NT2/D1 (cell line): ENCODE results near the gene NELFE.

Source experiments
- DNase-seq: peaks from one replicate; pipeline ENCODE4 v3.0.0-alpha.2; 2011; ENCODE audit warnings: low read depth, low spot score
- H3K27me3 ChIP-seq: 2 replicates; pipeline ENCODE4 v1.6.0; 2011; ENCODE audit warnings: mild to moderate bottlenecking; ENCODE audit not compliant: insufficient read length, insufficient read depth
- H3K36me3 ChIP-seq: 2 replicates; pipeline ENCODE4 v1.6.1; 2011; ENCODE audit warnings: mild to moderate bottlenecking, low read length, mixed read lengths; ENCODE audit not compliant: insufficient read depth, insufficient read length
- H3K4me1 ChIP-seq: 2 replicates; pipeline ENCODE4 v1.5.1; 2011; ENCODE audit not compliant: insufficient read depth, insufficient read length
- H3K4me3 ChIP-seq: 2 replicates; pipeline ENCODE4 v1.5.1; 2011; ENCODE audit warnings: low read depth; ENCODE audit not compliant: insufficient read length
- H3K9ac ChIP-seq: 2 replicates; pipeline ENCODE4 v1.6.0; 2011; ENCODE audit warnings: low read depth; ENCODE audit not compliant: insufficient read length
- H3K9me3 ChIP-seq: 2 replicates; pipeline ENCODE4 v1.5.1; 2011; ENCODE audit warnings: mild to moderate bottlenecking, low read length; ENCODE audit not compliant: insufficient read depth
- SUZ12 ChIP-seq: IDR thresholded peaks from 2 replicates; pipeline ENCODE4 v1.6.1; 2011; ENCODE audit not compliant: insufficient read length, insufficient read depth; ENCODE audit errors: extremely low read depth
- YY1 ChIP-seq: IDR thresholded peaks from 2 replicates; pipeline ENCODE4 v1.6.1; 2011; ENCODE audit not compliant: insufficient read length, insufficient read depth
- ZNF274 ChIP-seq: IDR thresholded peaks from 2 replicates; pipeline ENCODE4 v1.6.1; 2011; ENCODE audit warnings: mild to moderate bottlenecking, low read depth, low read length

The NELFE gene

GRCh38 chr6:31972709-31973350, 14.1 kb upstream of the NELFE start:
- peaks cover 5% of the 10 kb centered on the region; the same call in 1 of the 2 replicates for H3K9me3 ChIP-seq
- DNase-seq: no peak
- peak overlapping the region; percentile 79 for H3K9ac ChIP-seq

DNA sequence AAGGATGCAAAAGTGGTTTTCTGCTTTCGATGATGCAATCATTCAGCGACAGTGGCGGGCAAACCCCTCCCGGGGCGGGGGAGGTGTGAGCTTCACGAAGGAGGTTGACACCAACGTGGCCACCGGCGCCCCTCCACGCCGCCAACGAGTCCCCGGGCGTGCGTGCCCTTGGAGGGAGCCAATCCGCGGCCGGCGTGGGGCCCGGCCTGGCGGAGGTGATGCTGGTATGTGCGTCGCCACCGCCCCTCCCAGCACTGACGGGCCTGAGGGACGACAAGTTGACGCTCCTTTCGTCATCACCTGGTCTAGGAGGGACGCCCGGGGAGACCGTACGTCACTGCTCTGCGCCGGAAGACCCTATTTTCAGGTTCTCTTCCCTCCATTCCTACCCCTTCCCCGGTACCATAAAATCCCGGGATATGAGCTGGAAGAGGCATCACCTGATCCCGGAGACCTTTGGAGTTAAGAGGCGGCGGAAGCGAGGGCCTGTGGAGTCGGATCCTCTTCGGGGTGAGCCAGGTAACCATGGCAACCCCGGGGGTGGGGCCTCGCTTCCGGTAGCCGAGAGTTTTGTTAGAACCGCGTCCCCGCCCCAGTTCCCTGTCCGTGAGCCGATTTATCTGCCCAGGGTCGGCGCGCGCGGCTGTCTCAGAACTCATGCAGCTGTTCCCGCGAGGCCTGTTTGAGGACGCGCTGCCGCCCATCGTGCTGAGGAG, 13.4 kb upstream of the NELFE start, which contains the start of gene DXO:
Gene DXO, minus strand, starts transcription at position 146 of the 716 bp plus-strand sequence. CDS start 463 bp downstream, outside the sequence.
- TF ChIP-seq ZNF274: no peak
- DNase-seq: peak; percentile 92
- Histone ChIP-seq H3K9me3 (peaks cover 5% of the 10 kb centered on the region; the same call in 1 of the 2 replicates), H3K4me3 (peak within 1 kb of the TSS; percentile 76), H3K4me1 (no peaks in the 10 kb centered on the region), H3K9ac (peak within 1 kb of the TSS; percentile 79), H3K27me3 (no peaks in the 10 kb centered on the region), H3K36me3 (peaks cover 45% of the 10 kb centered on the region)

More at GRCh38 chr6:31972709-31973350, 14.1 kb upstream of the NELFE start:
- H3K4me3 ChIP-seq: peak overlapping the region; percentile 76
- H3K36me3 ChIP-seq: peaks cover 38% of the 10 kb centered on the region
- H3K27me3 ChIP-seq: no peaks in the 10 kb centered on the region
- TF ChIP-seq SUZ12 (no peak), ZNF274 (no peak), YY1 (no peak)
- H3K4me1 ChIP-seq: no peaks in the 10 kb centered on the region

GRCh38 chr6:31971279-31971992, 12.7 kb upstream of the NELFE start:
- no peak for TF ChIP-seq SUZ12
- TF ChIP-seq YY1: no peak
- TF ChIP-seq ZNF274: no peak
- H3K27me3 ChIP-seq: no peaks in the 10 kb centered on the region
- no peak for DNase-seq
- H3K9ac ChIP-seq: peak overlapping the region; percentile 74
- H3K36me3 ChIP-seq: peaks cover 52% of the 10 kb centered on the region
- H3K4me3 ChIP-seq: peak overlapping the region; percentile 76
- H3K9me3 ChIP-seq: no peaks in the 10 kb centered on the region; the same call in 1 of the 2 replicates
- H3K4me1 ChIP-seq: no peaks in the 10 kb centered on the region

DNA sequence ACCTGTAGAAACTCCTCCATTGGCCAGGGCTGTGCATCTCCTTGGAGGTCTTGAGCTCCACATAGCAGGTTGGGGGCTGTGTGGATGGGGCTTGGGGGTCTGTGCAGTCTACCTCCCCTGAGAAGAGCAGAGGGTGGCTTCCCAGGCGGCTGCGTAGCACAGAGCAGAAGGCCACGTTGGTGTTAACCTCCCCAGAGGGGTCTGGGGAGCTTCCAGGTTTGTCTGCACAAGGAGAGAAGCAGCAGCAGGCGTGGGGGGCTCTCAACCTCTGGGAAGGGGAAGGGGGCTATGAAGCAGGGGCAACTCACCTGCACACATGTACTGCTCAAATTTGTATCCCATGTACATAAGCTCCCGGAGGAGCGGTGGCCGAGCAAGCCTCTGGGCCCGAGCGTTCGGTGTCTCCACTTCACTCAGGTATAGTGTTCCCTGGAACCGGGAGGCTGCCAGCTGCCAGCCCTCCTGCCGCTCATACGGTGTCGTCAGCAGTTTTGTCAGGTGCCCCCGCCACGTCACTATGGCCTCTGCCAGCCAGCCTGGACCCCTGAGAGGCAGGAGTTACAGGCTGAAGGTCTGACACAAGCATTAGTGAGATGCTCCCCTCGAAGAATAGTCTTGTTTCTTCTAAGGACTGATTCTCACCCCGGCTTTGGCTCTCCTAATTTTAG, 12.0 kb upstream of the NELFE start:
- no peak overlapping the region for H3K4me3 ChIP-seq

GRCh38 chr6:31969712-31970603, 11.2 kb upstream of the NELFE start:
- no peak for DNase-seq
- Histone ChIP-seq H3K9me3 (no peaks in the 10 kb centered on the region), H3K4me3 (no peak overlapping the region), H3K36me3 (peaks cover 67% of the 10 kb centered on the region), H3K27me3 (no peaks in the 10 kb centered on the region), H3K4me1 (no peaks in the 10 kb centered on the region), H3K9ac (no peak overlapping the region)
- no peak for TF ChIP-seq ZNF274
- TF ChIP-seq YY1: no peak
- no peak for TF ChIP-seq SUZ12

More for the DNA sequence above, 12.0 kb upstream of the NELFE start:
- no peaks in the 10 kb centered on the region for H3K9me3 ChIP-seq
- H3K36me3 ChIP-seq: peaks cover 59% of the 10 kb centered on the region
- TF ChIP-seq SUZ12 (no peak), ZNF274 (no peak), YY1 (no peak)
- H3K27me3 ChIP-seq: no peaks in the 10 kb centered on the region
- no peak overlapping the region for H3K9ac ChIP-seq
- H3K4me1 ChIP-seq: no peaks in the 10 kb centered on the region
- no peak for DNase-seq

DNA sequence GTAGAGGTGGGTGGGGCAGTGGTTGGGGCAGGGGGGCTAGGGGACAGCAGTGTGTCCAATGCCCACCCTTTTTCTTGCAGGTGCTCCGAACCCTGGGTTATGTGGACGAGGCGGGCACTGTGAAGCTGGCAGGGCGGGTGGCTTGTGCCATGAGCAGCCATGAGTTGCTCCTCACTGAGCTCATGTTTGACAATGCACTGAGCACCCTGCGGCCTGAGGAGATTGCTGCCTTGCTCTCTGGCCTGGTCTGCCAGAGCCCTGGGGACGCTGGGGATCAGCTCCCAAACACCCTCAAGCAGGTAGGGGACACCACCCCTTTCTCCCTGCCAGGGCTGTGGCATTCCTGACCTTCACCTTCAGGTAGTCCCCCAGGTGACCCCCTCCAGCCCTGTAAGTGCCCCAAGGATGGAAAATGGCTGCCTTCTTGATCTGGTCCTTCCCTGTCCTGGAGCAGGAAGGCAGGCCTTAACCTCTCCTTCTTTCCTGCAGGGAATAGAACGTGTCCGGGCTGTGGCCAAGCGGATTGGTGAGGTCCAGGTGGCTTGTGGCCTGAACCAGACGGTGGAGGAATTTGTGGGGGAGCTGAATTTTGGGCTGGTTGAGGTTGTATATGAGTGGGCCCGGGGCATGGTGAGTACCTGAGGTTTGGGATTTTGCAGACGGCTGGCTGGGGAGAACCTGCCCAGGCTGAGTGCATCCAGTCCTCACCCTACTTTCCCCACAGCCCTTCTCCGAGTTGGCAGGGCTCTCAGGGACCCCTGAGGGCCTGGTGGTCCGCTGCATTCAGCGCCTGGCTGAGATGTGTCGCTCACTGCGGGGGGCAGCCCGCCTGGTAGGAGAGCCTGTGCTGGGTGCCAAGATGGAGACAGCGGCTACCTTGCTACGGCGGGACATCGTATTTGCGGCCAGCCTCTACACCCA, 10.3 kb upstream of the NELFE start:
- Histone ChIP-seq H3K9me3 (no peaks in the 10 kb centered on the region), H3K9ac (no peak overlapping the region), H3K27me3 (no peaks in the 10 kb centered on the region), H3K36me3 (peaks cover 70% of the 10 kb centered on the region), H3K4me1 (no peaks in the 10 kb centered on the region), H3K4me3 (no peak overlapping the region)
- TF ChIP-seq SUZ12 (no peak), ZNF274 (no peak), YY1 (no peak)
- no peak for DNase-seq
